ENCODE results near the gene HDAC4.

DNA sequence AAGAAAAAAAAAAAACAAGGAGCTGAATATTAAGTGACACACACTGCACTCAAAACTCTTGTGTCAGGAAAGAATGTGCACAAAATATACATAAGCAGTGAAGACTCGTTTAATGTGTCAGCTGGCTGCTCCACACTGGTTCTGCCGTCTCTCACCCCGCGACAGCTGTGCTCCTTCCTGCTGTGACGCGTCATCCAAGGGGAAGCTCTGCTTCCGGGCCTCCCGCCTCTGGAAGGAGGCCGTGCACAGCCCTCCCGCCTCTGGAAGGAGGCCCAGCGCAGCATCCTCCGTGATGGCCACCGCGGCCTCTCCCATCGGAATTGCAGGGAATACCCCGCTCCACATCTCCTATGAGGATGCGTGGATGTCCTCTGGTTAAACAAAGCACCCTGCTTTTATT is 151.0 kb downstream of the HDAC4 start:
- TF ChIP-seq ZNF274 (IDR thresholded peaks at IDR 0.05; ENCODE audit: low read depth, low read length), result no peak
- TF ChIP-seq YY1 (IDR thresholded peaks at IDR 0.05; ENCODE audit: insufficient read depth, insufficient read length), result no peak
